ENCODE measurements around the gene PTGER3. TPM values are rescaled to one million over a fixed set of nuclear protein-coding genes. Genes with fewer than 3 reads are reported as not detected.

PTGER3 gene
- total RNA-seq, 1 experiment from 2014 or later, result 96.0 TPM

GRCh38 chr1:71039661-71040262 lies 7.9 kb downstream of the PTGER3 start:
- ChIA-PET POLR2A (ENCODE audit: low non-redundant PET) (no interaction called here), CTCF (no interaction called here)
- TF ChIP-seq EZH2 (IDR thresholded peaks at IDR 0.05; ENCODE audit: borderline replicate concordance, low read depth, low read length, poor library complexity, severe bottlenecking) (no peak), CTCF (conservative IDR thresholded peaks at IDR 0.05; ENCODE audit: low read depth, low read length) (no peak)
- no peaks in the 10 kb centered on the region for H3K27me3 ChIP-seq (replicated peaks; ENCODE audit: insufficient read depth, low read depth, low read length, poor library complexity)
- intact Hi-C loops (cut with micrococcal nuclease; ENCODE audit: unreplicated experiment), result loop anchor here (10.0 kb wide), 1 partner anchor 605 kb away; no protein-coding TSS in a partner anchor
- H3K27ac ChIP-seq (ENCODE audit: low read depth, low read length, poor library complexity, severe bottlenecking), result no peak overlapping the region
- no peak overlapping the region for H3K4me3 ChIP-seq (ENCODE audit: low read depth, low read length, poor library complexity, severe bottlenecking)
- peaks cover 35% of the 10 kb centered on the region for H3K36me3 ChIP-seq (ENCODE audit: insufficient read depth, low read length, poor library complexity, severe bottlenecking)
- no peak for DNase-seq (ENCODE audit: low spot score)
- no peaks in the 10 kb centered on the region for H3K9me3 ChIP-seq (ENCODE audit: low read depth, low read length, poor library complexity, severe bottlenecking)
- BruUV-seq (replicated peaks), result no TSS peak
- peaks cover 69% of the 10 kb centered on the region for H3K4me1 ChIP-seq (ENCODE audit: insufficient read depth, low read length, poor library complexity, severe bottlenecking)

- H3K9me3 ChIP-seq (ENCODE audit: low read depth, low read length, poor library complexity, severe bottlenecking), result no peaks in the 10 kb centered on the region
- no peak for TF ChIP-seq EZH2 (IDR thresholded peaks at IDR 0.05; ENCODE audit: borderline replicate concordance, low read depth, low read length, poor library complexity, severe bottlenecking)
- no peak for TF ChIP-seq CTCF (conservative IDR thresholded peaks at IDR 0.05; ENCODE audit: low read depth, low read length)
- ChIA-PET POLR2A (ENCODE audit: low non-redundant PET) (no interaction called here), CTCF (no interaction called here)
- no peaks in the 10 kb centered on the region for H3K27me3 ChIP-seq (replicated peaks; ENCODE audit: insufficient read depth, low read depth, low read length, poor library complexity)
- intact Hi-C loops (cut with micrococcal nuclease; ENCODE audit: unreplicated experiment), result no loop called here
- no TSS peak for BruUV-seq (replicated peaks)
- peaks cover 35% of the 10 kb centered on the region for H3K36me3 ChIP-seq (ENCODE audit: insufficient read depth, low read length, poor library complexity, severe bottlenecking)
- no peak overlapping the region for H3K4me3 ChIP-seq (ENCODE audit: low read depth, low read length, poor library complexity, severe bottlenecking)
- H3K27ac ChIP-seq (ENCODE audit: low read depth, low read length, poor library complexity, severe bottlenecking), result no peak overlapping the region
- no peak for DNase-seq (ENCODE audit: low spot score)
- H3K4me1 ChIP-seq (ENCODE audit: insufficient read depth, low read length, poor library complexity, severe bottlenecking), result peaks cover 69% of the 10 kb centered on the region
Observed at GRCh38 chr1:71038942-71039341, 8.7 kb downstream of the PTGER3 start.

GRCh38 chr1:71037829-71038620 lies 9.6 kb downstream of the PTGER3 start:
- TF ChIP-seq EZH2 (IDR thresholded peaks at IDR 0.05; ENCODE audit: borderline replicate concordance, low read depth, low read length, poor library complexity, severe bottlenecking), result no peak
- no peak for TF ChIP-seq CTCF (conservative IDR thresholded peaks at IDR 0.05; ENCODE audit: low read depth, low read length)
- no TSS peak for BruUV-seq (replicated peaks)
- CTCF ChIA-PET, result no interaction called here

More at GRCh38 chr1:71037829-71038620, 9.6 kb downstream of the PTGER3 start:
- Histone ChIP-seq H3K4me1 (ENCODE audit: insufficient read depth, low read length, poor library complexity, severe bottlenecking) (peaks cover 73% of the 10 kb centered on the region), H3K9me3 (ENCODE audit: low read depth, low read length, poor library complexity, severe bottlenecking) (no peaks in the 10 kb centered on the region), H3K36me3 (ENCODE audit: insufficient read depth, low read length, poor library complexity, severe bottlenecking) (peaks cover 41% of the 10 kb centered on the region), H3K27ac (ENCODE audit: low read depth, low read length, poor library complexity, severe bottlenecking) (peak overlapping the region; percentile 7), H3K27me3 (replicated peaks; ENCODE audit: insufficient read depth, low read depth, low read length, poor library complexity) (no peaks in the 10 kb centered on the region), H3K4me3 (ENCODE audit: low read depth, low read length, poor library complexity, severe bottlenecking) (peak overlapping the region; percentile 0)
- POLR2A ChIA-PET (ENCODE audit: low non-redundant PET), result no interaction called here
- intact Hi-C loops (cut with micrococcal nuclease; ENCODE audit: unreplicated experiment), result no loop called here
- DNase-seq (ENCODE audit: low spot score), result no peak
